Sigmoid colon (tissue), 7 donors: ENCODE measurements around the gene U2SURP. TPM values are rescaled to one million over a fixed set of nuclear protein-coding genes. Genes with fewer than 3 reads are reported as not detected.

Experiments used
- DNase-seq: peaks from one replicate; pipeline ENCODE4 v3.0.0-alpha.2; 2019
- H3K27ac ChIP-seq, 4 donors: fragments of 200-600 bp; sonication (generic); one replicate each; pipeline ENCODE4 v1.5.1; 2016 to 2019; ENCODE audit warnings: mild to moderate bottlenecking in 1 of 4
- H3K27me3 ChIP-seq, 3 donors: fragments of 200-600 bp; sonication (generic); one replicate each; pipeline ENCODE4 v1.5.1; 2019; ENCODE audit warnings: mild to moderate bottlenecking in 1 of 3
- H3K36me3 ChIP-seq, 4 donors: fragments of 200-600 bp; sonication (generic); one replicate each; pipeline ENCODE4 v1.5.1; 2016 to 2019
- H3K4me1 ChIP-seq, 4 donors: fragments of 200-600 bp; sonication (generic); one replicate each; pipeline ENCODE4 v1.5.1; 2017 to 2019
- H3K4me3 ChIP-seq, 4 donors: fragments of 200-600 bp; sonication (generic); one replicate each; pipeline ENCODE4 v1.5.1; 2017 to 2019; ENCODE audit warnings: mild to moderate bottlenecking in 2 of 4, moderate library complexity in 1 of 4
- H3K9me3 ChIP-seq, 4 donors: fragments of 200-600 bp in 3 of 4; sonication (generic) in 3 of 4; one replicate each; pipeline versions ENCODE4 v1.5.1 to v1.6.1; 2013 to 2019
- EP300 ChIP-seq, 4 donors: sonication (generic); formaldehyde crosslinking; IDR thresholded peaks; one replicate each; pipeline ENCODE4 v1.6.1; 2017; ENCODE audit warnings: antibody characterized with exemption in 4 of 4
- POLR2A ChIP-seq, 2 donors: fragments of 450-650 bp; IDR thresholded peaks; one replicate each; pipeline ENCODE4 v1.6.1; 2016; ENCODE audit warnings: antibody characterized with exemption in 2 of 2, mild to moderate bottlenecking in 2 of 2, moderate library complexity in 2 of 2
- POLR2AphosphoS5 ChIP-seq, 4 donors: sonication (generic); formaldehyde crosslinking; IDR thresholded peaks; one replicate each; pipeline ENCODE4 v1.6.1; 2017; ENCODE audit warnings: antibody characterized with exemption in 4 of 4
- WGBS, 2 donors: extraction: QIAGEN DNeasy Blood & Tissue Kit; methylation state at CpG; one replicate each; pipeline ENCODE4 v1.1.7; 2013; 5-methylcytosine and 5-hydroxymethylcytosine counted together
- intact Hi-C: fragments of 100-400 bp; cut with DNase I; formaldehyde crosslinking; loops from one replicate; pipeline ENCODE4 v1.15.1; 2023
- polyA plus RNA-seq, 3 donors: library from polyadenylated mRNA; stranded (reverse); fragments of 200-250 nt; gene quantifications; one replicate each; pipeline ENCODE4 v1.2.3, GENCODE V29; 2013
- total RNA-seq, 4 donors: library from RNA; depleted of rRNA; stranded (reverse); fragments of >200 nt; gene quantifications; one replicate each; pipeline ENCODE4 v1.1.0, GENCODE V29; 2016
- TF ChIP-seq, protein P1 (sequence below), 4 experiments: fragments of 450-650 bp in 3 of 4; fragments of 200-600 bp in 1 of 4; IDR thresholded peaks; one replicate each; pipeline ENCODE4 v1.5.1; 2016 to 2019; ENCODE audit warnings: antibody characterized with exemption in 4 of 4, mild to moderate bottlenecking in 3 of 4, moderate library complexity in 2 of 4
- donor health status: healthy with polysubstance abuse.
- donor health status: Bipolar disorder and iron deficiency.
- donor health status: healthy.

The U2SURP gene
- total RNA-seq = 10 to 100 TPM; 66.8 to 79.8 (median 68.0) TPM
- polyA plus RNA-seq = 10 to 100 TPM; 11.4 to 28.2 (median 14.3) TPM

- Histone ChIP-seq H3K4me3 (peak within 1 kb of the TSS; percentile 64 to 95 (median 94)), H3K9me3 (no peaks in the 10 kb centered on the region), H3K27ac (peak within 1 kb of the TSS; percentile 91 to 95 (median 92)), H3K4me1 (peaks cover 0 to 49% (median 35%) of the 10 kb centered on the region in 4 donors), H3K36me3 (no peaks in the 10 kb centered on the region), H3K27me3 (no peaks in the 10 kb centered on the region)
- TF ChIP-seq POLR2A (IDR thresholded peaks at IDR 0.05) (peak in 1 of 2 donors; percentile 26), POLR2AphosphoS5 (IDR thresholded peaks at IDR 0.05) (peak; percentile 83 to 93 (median 86)), EP300 (IDR thresholded peaks at IDR 0.05) (peak in 2 of 4 donors; percentile 13 to 78)
- TF ChIP-seq, protein P1, sequence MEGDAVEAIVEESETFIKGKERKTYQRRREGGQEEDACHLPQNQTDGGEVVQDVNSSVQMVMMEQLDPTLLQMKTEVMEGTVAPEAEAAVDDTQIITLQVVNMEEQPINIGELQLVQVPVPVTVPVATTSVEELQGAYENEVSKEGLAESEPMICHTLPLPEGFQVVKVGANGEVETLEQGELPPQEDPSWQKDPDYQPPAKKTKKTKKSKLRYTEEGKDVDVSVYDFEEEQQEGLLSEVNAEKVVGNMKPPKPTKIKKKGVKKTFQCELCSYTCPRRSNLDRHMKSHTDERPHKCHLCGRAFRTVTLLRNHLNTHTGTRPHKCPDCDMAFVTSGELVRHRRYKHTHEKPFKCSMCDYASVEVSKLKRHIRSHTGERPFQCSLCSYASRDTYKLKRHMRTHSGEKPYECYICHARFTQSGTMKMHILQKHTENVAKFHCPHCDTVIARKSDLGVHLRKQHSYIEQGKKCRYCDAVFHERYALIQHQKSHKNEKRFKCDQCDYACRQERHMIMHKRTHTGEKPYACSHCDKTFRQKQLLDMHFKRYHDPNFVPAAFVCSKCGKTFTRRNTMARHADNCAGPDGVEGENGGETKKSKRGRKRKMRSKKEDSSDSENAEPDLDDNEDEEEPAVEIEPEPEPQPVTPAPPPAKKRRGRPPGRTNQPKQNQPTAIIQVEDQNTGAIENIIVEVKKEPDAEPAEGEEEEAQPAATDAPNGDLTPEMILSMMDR (IDR thresholded peaks at IDR 0.05) = no peak
- 0% methylated on average over 55 of the region's 55 CpGs for WGBS, 2 donors
- peak; percentile 98 for DNase-seq
- intact Hi-C loops = loop anchor here (5.0 kb wide), 4 partner anchors 279 to 971 kb away; partner anchors contain the start of genes ATR, DIPK2A, TRPC1 and XRN1
These were observed at the start of gene U2SURP for GRCh38 chr3:143001369-143002082. TSS of gene U2SURP (plus strand) at chr3:143001570. CDS start at chr3:143001629, 59 bp downstream.

GRCh38 chr3:142951794-142952193, 49.6 kb upstream of the U2SURP start:
- DNase-seq = no peak

DNA sequence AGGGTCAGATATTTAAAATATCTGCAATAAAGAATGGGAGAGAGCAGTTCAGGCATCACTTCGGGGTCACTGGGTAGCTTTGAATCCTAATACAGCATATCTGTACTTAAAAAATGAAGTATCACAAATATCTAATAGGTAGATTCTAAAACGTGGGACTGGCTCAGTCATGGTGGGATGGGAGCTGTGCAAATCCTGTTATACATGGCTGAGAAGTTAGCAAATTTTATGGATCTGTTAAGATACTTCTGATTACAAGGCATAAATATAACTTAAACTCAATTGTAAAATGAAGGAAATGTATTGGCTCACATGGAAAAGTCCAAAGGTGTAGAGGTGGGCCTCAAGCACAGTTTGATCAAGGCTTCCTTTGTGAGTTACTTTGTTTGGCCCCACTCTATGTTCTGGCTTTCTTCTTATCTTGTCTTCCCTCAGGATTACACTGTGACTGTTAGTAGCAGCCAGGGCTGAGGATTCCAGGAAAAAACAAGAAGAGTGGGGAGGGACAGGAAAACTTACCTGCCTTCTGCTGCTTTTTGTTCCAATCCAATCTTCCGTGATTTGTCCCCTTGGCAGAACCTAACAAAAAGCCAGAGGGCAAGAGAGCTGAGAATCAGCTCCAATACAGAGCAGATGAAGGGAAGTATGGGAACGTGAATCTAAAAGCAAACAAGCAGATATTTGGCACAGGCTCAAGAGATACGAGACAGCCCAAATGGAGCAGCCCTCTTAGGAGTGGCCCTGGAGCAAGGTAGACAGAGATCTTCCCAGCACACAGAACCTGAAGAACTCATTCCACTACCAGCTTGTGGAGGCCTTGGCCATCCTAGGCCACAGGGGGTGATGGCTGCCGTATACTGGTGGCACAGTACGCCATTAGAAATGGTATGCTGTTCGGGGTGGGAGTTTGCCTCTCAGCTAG, 48.8 kb upstream of the U2SURP start:
- WGBS, 2 donors = 60 to 80% methylated on average over 8 of the region's 8 CpGs
- intact Hi-C loops = no loop called here

More at GRCh38 chr3:142951794-142952193, 49.6 kb upstream of the U2SURP start:
- 90 to 95% methylated on average over 2 of the region's 2 CpGs for WGBS, 2 donors
- Histone ChIP-seq H3K4me1 (peaks cover 0 to 4% (median 0%) of the 10 kb centered on the region in 4 donors), H3K27ac (no peak overlapping the region), H3K27me3 (peaks cover 0 to 15% (median 8%) of the 10 kb centered on the region in 3 donors), H3K9me3 (no peaks in the 10 kb centered on the region), H3K4me3 (no peak overlapping the region), H3K36me3 (no peaks in the 10 kb centered on the region)
- intact Hi-C loops = no loop called here
- TF ChIP-seq, protein P1 (IDR thresholded peaks at IDR 0.05) = no peak
- TF ChIP-seq POLR2A (IDR thresholded peaks at IDR 0.05) = no peak
- no peak for TF ChIP-seq EP300 (IDR thresholded peaks at IDR 0.05)
- no peak for TF ChIP-seq POLR2AphosphoS5 (IDR thresholded peaks at IDR 0.05)

GRCh38 chr3:142953443-142953842, 47.9 kb upstream of the U2SURP start:
- no peaks in the 10 kb centered on the region for H3K4me1 ChIP-seq
- 85 to 91% methylated on average over 3 of the region's 3 CpGs for WGBS, 2 donors
- H3K9me3 ChIP-seq = no peaks in the 10 kb centered on the region
- peaks cover 0 to 14% (median 5%) of the 10 kb centered on the region in 3 donors for H3K27me3 ChIP-seq
- no peaks in the 10 kb centered on the region for H3K36me3 ChIP-seq
- no peak for TF ChIP-seq POLR2AphosphoS5 (IDR thresholded peaks at IDR 0.05)
- TF ChIP-seq POLR2A (IDR thresholded peaks at IDR 0.05) = no peak
- TF ChIP-seq, protein P1 (IDR thresholded peaks at IDR 0.05) = no peak
- H3K4me3 ChIP-seq = no peak overlapping the region
- intact Hi-C loops = no loop called here
- no peak for DNase-seq
- H3K27ac ChIP-seq = no peak overlapping the region

More for the DNA sequence above, 48.8 kb upstream of the U2SURP start:
- no peak for TF ChIP-seq POLR2A (IDR thresholded peaks at IDR 0.05)
- TF ChIP-seq EP300 (IDR thresholded peaks at IDR 0.05) = no peak
- TF ChIP-seq, protein P1 (IDR thresholded peaks at IDR 0.05) = no peak
- TF ChIP-seq POLR2AphosphoS5 (IDR thresholded peaks at IDR 0.05) = no peak
- Histone ChIP-seq H3K36me3 (no peaks in the 10 kb centered on the region), H3K27me3 (peaks cover 0 to 12% (median 1%) of the 10 kb centered on the region in 3 donors), H3K9me3 (no peaks in the 10 kb centered on the region), H3K4me3 (no peak overlapping the region), H3K27ac (no peak overlapping the region), H3K4me1 (no peaks in the 10 kb centered on the region)
- no peak for DNase-seq
